T47D (cell line): Measurements from ENCODE around the gene DPCD.

Experiments
- DNase-seq, 2 experiments: peaks; one replicate each; pipeline versions ENCODE4 v3.0.0 to v3.0.0-alpha.2; 2011 to 2012; ENCODE audit warnings: low read depth in 1 of 2, low spot score in 1 of 2
- JUND ChIP-seq: IDR thresholded peaks from 2 replicates; pipeline ENCODE4 v1.6.1; 2012; ENCODE audit warnings: low read depth
- in situ Hi-C: cut with HindIII; loops from 2 replicates; pipeline ENCODE4 v1.10.0; 2016; ENCODE audit warnings: low sequenced_read_pairs, low pct_unique_long_range_greater_than_20kb

Gene DPCD

GRCh38 chr10:101570428-101571270, 17.5 kb upstream of the DPCD start:
- no peak for TF ChIP-seq JUND
- DNase-seq: no peak
- in situ Hi-C loops: no loop called here

- no peak for TF ChIP-seq JUND
- no peak for DNase-seq
- in situ Hi-C loops: no loop called here
Observed at GRCh38 chr10:101571271-101571925, 16.7 kb upstream of the DPCD start.

- in situ Hi-C loops: no loop called here
- no peak for DNase-seq
- no peak for TF ChIP-seq JUND
Observed at GRCh38 chr10:101572126-101572525, 16.0 kb upstream of the DPCD start.

GRCh38 chr10:101572785-101573184, 15.3 kb upstream of the DPCD start:
- no peak for TF ChIP-seq JUND
- in situ Hi-C loops: no loop called here
- DNase-seq: no peak

- TF ChIP-seq JUND: no peak
Observed at GRCh38 chr10:101573885-101574753, 14.0 kb upstream of the DPCD start.

GRCh38 chr10:101575091-101575490, 13.0 kb upstream of the DPCD start:
- DNase-seq: no peak
- no peak for TF ChIP-seq JUND
- in situ Hi-C loops: no loop called here

More at GRCh38 chr10:101573885-101574753, 14.0 kb upstream of the DPCD start:
- no peak for DNase-seq
- in situ Hi-C loops: no loop called here

GRCh38 chr10:101575580-101576210, 12.4 kb upstream of the DPCD start:
- TF ChIP-seq JUND: no peak
- no peak for DNase-seq
- in situ Hi-C loops: no loop called here

GRCh38 chr10:101576211-101576863, 11.8 kb upstream of the DPCD start:
- no peak for DNase-seq
- no peak for TF ChIP-seq JUND
- in situ Hi-C loops: no loop called here

GRCh38 chr10:101577121-101577871, 10.8 kb upstream of the DPCD start:
- DNase-seq: no peak
- TF ChIP-seq JUND: no peak
- in situ Hi-C loops: no loop called here

GRCh38 chr10:101578192-101578591, 9.9 kb upstream of the DPCD start:
- no peak for TF ChIP-seq JUND
- DNase-seq: no peak
- in situ Hi-C loops: no loop called here

- in situ Hi-C loops: no loop called here
- DNase-seq: no peak
- TF ChIP-seq JUND: no peak
Observed at GRCh38 chr10:101578803-101579515, 9.2 kb upstream of the DPCD start.
